ENCODE data around the gene BID.

Gene BID

GRCh38 chr22:17789379-17790200 is 15.3 kb upstream of the BID start:
- no peak for TF ChIP-seq CTCF (IDR thresholded peaks at IDR 0.05)
- H3K27ac ChIP-seq, result no peak overlapping the region
- H3K4me1 ChIP-seq, result no peaks in the 10 kb centered on the region
- no peak for DNase-seq
- peaks cover 26 to 69% (median 48%) of the 10 kb centered on the region in 3 donors for H3K36me3 ChIP-seq
- H3K9me3 ChIP-seq, result no peaks in the 10 kb centered on the region
- H3K27me3 ChIP-seq, result no peaks in the 10 kb centered on the region
- intact Hi-C loops (cut with DNase I; ENCODE audit: low total_unique reads), result loop anchor here (10.0 kb wide), 1 partner anchor 235 kb away; no protein-coding TSS in a partner anchor
- H3K4me3 ChIP-seq, result no peak overlapping the region

GRCh38 chr22:17788528-17789378 is 14.5 kb upstream of the BID start:
- Histone ChIP-seq H3K4me3 (no peak overlapping the region), H3K36me3 (peaks cover 26 to 61% (median 44%) of the 10 kb centered on the region in 3 donors), H3K4me1 (no peaks in the 10 kb centered on the region), H3K27ac (no peak overlapping the region), H3K27me3 (no peaks in the 10 kb centered on the region), H3K9me3 (no peaks in the 10 kb centered on the region)
- TF ChIP-seq CTCF (IDR thresholded peaks at IDR 0.05), result no peak
- intact Hi-C loops (cut with DNase I; ENCODE audit: low total_unique reads), result loop anchor here (10.0 kb wide), 1 partner anchor 234 kb away; no protein-coding TSS in a partner anchor
- DNase-seq, result no peak

- H3K9me3 ChIP-seq, result no peaks in the 10 kb centered on the region
- H3K27ac ChIP-seq, result no peak overlapping the region
- no peaks in the 10 kb centered on the region for H3K27me3 ChIP-seq
- no peak for TF ChIP-seq CTCF (IDR thresholded peaks at IDR 0.05)
- no peak for DNase-seq
- peaks cover 0 to 7% (median 2%) of the 10 kb centered on the region in 4 donors for H3K4me1 ChIP-seq
- intact Hi-C loops (cut with DNase I; ENCODE audit: low total_unique reads), result loop anchor here (10.0 kb wide), 1 partner anchor 233 kb away; no protein-coding TSS in a partner anchor
- H3K4me3 ChIP-seq, result no peak overlapping the region
- H3K36me3 ChIP-seq, result peaks cover 26 to 51% (median 42%) of the 10 kb centered on the region in 3 donors
Measured at GRCh38 chr22:17787716-17788330, 13.6 kb upstream of the BID start.

- no peak overlapping the region for H3K27ac ChIP-seq
- H3K4me1 ChIP-seq, result peaks cover 0 to 12% (median 2%) of the 10 kb centered on the region in 4 donors
- no peak for DNase-seq
- no peak overlapping the region for H3K4me3 ChIP-seq
- no peaks in the 10 kb centered on the region for H3K9me3 ChIP-seq
- peaks cover 26 to 46% (median 39%) of the 10 kb centered on the region in 3 donors for H3K36me3 ChIP-seq
- intact Hi-C loops (cut with DNase I; ENCODE audit: low total_unique reads), result loop anchor here (10.0 kb wide), 1 partner anchor 232 kb away; no protein-coding TSS in a partner anchor
- no peaks in the 10 kb centered on the region for H3K27me3 ChIP-seq
- TF ChIP-seq CTCF (IDR thresholded peaks at IDR 0.05), result no peak
Measured at GRCh38 chr22:17787241-17787640, 13.0 kb upstream of the BID start.
